Stimulated activated CD8-positive, alpha-beta memory T cell treated with anti-CD3 and anti-CD28 coated beads, Interleukin-2, amount 100 ng/mL, for 1 hour (primary cell): ENCODE results near the gene BMP4.

Source experiments
- DNase-seq, 2 donors: peaks; one replicate each; pipeline ENCODE4 v3.0.0-alpha.2; 2020; ENCODE audit warnings: low read depth in 2 of 2

Gene BMP4

GRCh38 chr14:53946404-53947093 is 10.1 kb downstream of the BMP4 start:
- no peak for DNase-seq

GRCh38 chr14:53946071-53946403 is 10.6 kb downstream of the BMP4 start:
- no peak for DNase-seq

- no peak for DNase-seq
Observed at GRCh38 chr14:53943751-53944083, 12.9 kb downstream of the BMP4 start.

- no peak for DNase-seq
Observed at GRCh38 chr14:53942970-53943750, 13.5 kb downstream of the BMP4 start.

GRCh38 chr14:53938136-53938837 is 18.3 kb downstream of the BMP4 start:
- DNase-seq, result no peak

GRCh38 chr14:53934778-53935414 is 21.7 kb downstream of the BMP4 start:
- no peak for DNase-seq

GRCh38 chr14:53932966-53933365 is 23.7 kb downstream of the BMP4 start:
- DNase-seq, result no peak

- no peak for DNase-seq
Observed at GRCh38 chr14:53929871-53930715, 26.5 kb downstream of the BMP4 start.

- no peak for DNase-seq
Observed at GRCh38 chr14:53927171-53927570, 29.5 kb downstream of the BMP4 start.

- DNase-seq, result no peak
Observed at GRCh38 chr14:53925201-53925766, 31.3 kb downstream of the BMP4 start.

GRCh38 chr14:53924753-53925152 is 31.9 kb downstream of the BMP4 start:
- DNase-seq, result no peak

- no peak for DNase-seq
Observed at GRCh38 chr14:53921027-53921426, 35.6 kb downstream of the BMP4 start.

GRCh38 chr14:53916239-53916638 is 40.4 kb downstream of the BMP4 start:
- no peak for DNase-seq

- no peak for DNase-seq
Observed at GRCh38 chr14:53915364-53916014, 41.1 kb downstream of the BMP4 start.

- no peak for DNase-seq
Observed at GRCh38 chr14:53912021-53912420, 44.6 kb downstream of the BMP4 start.

GRCh38 chr14:53908416-53908815 is 48.2 kb downstream of the BMP4 start:
- DNase-seq, result no peak

GRCh38 chr14:53902307-53902706 is 54.3 kb downstream of the BMP4 start:
- DNase-seq, result no peak

- no peak for DNase-seq
Observed at GRCh38 chr14:53900499-53900898, 56.1 kb downstream of the BMP4 start.
